ENCODE data around the gene SEPTIN8. TPM values are rescaled to one million over a fixed set of nuclear protein-coding genes. Genes with fewer than 3 reads are reported as not detected.

Gene SEPTIN8
- total and polyA plus RNA-seq, 2 of the 8 experiments (the other 6 are each of a cell fraction or from before 2014, with no cell fraction given), result 21.2 to 33.0 TPM

DNA sequence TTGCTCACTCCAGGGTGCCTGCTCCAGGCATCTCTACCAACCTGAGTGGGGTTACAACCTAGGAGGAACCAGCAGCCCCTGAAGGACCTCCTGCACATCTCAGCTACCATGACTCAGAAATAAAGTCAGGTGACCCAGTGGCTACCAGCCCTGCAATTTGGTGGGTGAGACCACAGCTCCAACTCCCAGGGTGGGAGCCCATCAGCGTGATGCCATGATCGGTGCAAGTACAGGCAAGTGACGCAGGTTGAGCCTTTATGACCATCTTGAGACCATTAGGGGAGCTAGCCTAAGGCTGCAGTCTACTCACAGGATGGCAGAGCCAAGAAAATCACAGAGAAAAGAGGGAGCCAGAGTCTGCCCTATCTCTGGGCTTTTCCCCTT lies 8.6 kb downstream of the SEPTIN8 start (continued):
- TF ChIP-seq, protein P1, sequence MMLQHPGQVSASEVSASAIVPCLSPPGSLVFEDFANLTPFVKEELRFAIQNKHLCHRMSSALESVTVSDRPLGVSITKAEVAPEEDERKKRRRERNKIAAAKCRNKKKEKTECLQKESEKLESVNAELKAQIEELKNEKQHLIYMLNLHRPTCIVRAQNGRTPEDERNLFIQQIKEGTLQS (IDR thresholded peaks at IDR 0.05; ENCODE audit: insufficient read depth, low read depth, low read length), result no peak
- TF ChIP-seq JUND (IDR thresholded peaks at IDR 0.05; ENCODE audit: low read length), result no peak
- TF ChIP-seq, protein P2, sequence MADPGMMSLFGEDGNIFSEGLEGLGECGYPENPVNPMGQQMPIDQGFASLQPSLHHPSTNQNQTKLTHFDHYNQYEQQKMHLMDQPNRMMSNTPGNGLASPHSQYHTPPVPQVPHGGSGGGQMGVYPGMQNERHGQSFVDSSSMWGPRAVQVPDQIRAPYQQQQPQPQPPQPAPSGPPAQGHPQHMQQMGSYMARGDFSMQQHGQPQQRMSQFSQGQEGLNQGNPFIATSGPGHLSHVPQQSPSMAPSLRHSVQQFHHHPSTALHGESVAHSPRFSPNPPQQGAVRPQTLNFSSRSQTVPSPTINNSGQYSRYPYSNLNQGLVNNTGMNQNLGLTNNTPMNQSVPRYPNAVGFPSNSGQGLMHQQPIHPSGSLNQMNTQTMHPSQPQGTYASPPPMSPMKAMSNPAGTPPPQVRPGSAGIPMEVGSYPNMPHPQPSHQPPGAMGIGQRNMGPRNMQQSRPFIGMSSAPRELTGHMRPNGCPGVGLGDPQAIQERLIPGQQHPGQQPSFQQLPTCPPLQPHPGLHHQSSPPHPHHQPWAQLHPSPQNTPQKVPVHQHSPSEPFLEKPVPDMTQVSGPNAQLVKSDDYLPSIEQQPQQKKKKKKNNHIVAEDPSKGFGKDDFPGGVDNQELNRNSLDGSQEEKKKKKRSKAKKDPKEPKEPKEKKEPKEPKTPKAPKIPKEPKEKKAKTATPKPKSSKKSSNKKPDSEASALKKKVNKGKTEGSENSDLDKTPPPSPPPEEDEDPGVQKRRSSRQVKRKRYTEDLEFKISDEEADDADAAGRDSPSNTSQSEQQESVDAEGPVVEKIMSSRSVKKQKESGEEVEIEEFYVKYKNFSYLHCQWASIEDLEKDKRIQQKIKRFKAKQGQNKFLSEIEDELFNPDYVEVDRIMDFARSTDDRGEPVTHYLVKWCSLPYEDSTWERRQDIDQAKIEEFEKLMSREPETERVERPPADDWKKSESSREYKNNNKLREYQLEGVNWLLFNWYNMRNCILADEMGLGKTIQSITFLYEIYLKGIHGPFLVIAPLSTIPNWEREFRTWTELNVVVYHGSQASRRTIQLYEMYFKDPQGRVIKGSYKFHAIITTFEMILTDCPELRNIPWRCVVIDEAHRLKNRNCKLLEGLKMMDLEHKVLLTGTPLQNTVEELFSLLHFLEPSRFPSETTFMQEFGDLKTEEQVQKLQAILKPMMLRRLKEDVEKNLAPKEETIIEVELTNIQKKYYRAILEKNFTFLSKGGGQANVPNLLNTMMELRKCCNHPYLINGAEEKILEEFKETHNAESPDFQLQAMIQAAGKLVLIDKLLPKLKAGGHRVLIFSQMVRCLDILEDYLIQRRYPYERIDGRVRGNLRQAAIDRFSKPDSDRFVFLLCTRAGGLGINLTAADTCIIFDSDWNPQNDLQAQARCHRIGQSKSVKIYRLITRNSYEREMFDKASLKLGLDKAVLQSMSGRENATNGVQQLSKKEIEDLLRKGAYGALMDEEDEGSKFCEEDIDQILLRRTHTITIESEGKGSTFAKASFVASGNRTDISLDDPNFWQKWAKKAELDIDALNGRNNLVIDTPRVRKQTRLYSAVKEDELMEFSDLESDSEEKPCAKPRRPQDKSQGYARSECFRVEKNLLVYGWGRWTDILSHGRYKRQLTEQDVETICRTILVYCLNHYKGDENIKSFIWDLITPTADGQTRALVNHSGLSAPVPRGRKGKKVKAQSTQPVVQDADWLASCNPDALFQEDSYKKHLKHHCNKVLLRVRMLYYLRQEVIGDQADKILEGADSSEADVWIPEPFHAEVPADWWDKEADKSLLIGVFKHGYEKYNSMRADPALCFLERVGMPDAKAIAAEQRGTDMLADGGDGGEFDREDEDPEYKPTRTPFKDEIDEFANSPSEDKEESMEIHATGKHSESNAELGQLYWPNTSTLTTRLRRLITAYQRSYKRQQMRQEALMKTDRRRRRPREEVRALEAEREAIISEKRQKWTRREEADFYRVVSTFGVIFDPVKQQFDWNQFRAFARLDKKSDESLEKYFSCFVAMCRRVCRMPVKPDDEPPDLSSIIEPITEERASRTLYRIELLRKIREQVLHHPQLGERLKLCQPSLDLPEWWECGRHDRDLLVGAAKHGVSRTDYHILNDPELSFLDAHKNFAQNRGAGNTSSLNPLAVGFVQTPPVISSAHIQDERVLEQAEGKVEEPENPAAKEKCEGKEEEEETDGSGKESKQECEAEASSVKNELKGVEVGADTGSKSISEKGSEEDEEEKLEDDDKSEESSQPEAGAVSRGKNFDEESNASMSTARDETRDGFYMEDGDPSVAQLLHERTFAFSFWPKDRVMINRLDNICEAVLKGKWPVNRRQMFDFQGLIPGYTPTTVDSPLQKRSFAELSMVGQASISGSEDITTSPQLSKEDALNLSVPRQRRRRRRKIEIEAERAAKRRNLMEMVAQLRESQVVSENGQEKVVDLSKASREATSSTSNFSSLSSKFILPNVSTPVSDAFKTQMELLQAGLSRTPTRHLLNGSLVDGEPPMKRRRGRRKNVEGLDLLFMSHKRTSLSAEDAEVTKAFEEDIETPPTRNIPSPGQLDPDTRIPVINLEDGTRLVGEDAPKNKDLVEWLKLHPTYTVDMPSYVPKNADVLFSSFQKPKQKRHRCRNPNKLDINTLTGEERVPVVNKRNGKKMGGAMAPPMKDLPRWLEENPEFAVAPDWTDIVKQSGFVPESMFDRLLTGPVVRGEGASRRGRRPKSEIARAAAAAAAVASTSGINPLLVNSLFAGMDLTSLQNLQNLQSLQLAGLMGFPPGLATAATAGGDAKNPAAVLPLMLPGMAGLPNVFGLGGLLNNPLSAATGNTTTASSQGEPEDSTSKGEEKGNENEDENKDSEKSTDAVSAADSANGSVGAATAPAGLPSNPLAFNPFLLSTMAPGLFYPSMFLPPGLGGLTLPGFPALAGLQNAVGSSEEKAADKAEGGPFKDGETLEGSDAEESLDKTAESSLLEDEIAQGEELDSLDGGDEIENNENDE (IDR thresholded peaks at IDR 0.05; ENCODE audit: insufficient replicate concordance, low read length), result no peak
- no peak for TF ChIP-seq SIX5 (IDR thresholded peaks at IDR 0.05; ENCODE audit: low read depth, low read length)
- no peak for TF ChIP-seq KDM1A (IDR thresholded peaks at IDR 0.05; ENCODE audit: borderline replicate concordance, low read length)
- no peak for TF ChIP-seq SAP30 (IDR thresholded peaks at IDR 0.05; ENCODE audit: insufficient read depth, insufficient replicate concordance, low read length)

Data from H1 (cell line).